Measurements from ENCODE around the gene LIME1.
"Not testable (repeated sequence)": the region's sequence is repeated elsewhere in the genome, so short reads cannot be mapped to it uniquely, and the experiment has no call there.

Gene LIME1

GRCh38 chr20:63773571-63774241 lies 37.2 kb downstream of the LIME1 start:
- Histone ChIP-seq H3K27ac (ENCODE audit: low read depth, low read length) (no peak overlapping the region), H3K36me3 (ENCODE audit: control insufficient read depth in 1 of 2, insufficient read depth in 2 of 2, low read length in 2 of 2) (no peaks in the 10 kb centered on the region), H3K9me3 (ENCODE audit: control insufficient read depth in 1 of 2, low read length in 2 of 2) (no peaks in the 10 kb centered on the region), H3K4me3 (ENCODE audit: low read depth in 1 of 2, low read length in 2 of 2) (no peak overlapping the region), H3K27me3 (ENCODE audit: control insufficient read depth in 1 of 2, insufficient read depth in 2 of 2, low read length in 2 of 2) (no peaks in the 10 kb centered on the region), H3K9ac (ENCODE audit: low read depth in 1 of 2, low read length in 2 of 2) (no peak overlapping the region), H3K4me1 (ENCODE audit: control insufficient read depth in 1 of 2, insufficient read depth in 2 of 2, low read length in 2 of 2) (no peaks in the 10 kb centered on the region)

DNA sequence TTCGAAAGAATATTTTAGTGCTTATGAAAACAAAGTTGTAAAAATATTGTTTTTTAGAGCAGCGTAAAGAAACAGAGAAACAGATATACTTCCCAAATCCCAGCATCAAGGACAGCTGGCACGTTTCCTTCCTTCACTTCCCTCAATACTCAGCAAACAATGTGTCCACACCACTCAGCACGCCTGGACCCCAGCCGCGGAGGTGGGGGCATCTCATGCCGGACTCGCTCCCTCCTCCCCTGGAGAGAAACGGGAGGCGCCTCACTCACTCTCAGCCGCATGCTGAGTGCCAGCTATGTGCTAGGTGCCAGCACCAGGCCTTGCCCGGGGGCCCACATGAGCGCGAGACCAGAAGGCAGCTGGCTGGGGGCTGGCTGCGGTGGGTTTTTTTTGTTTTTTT lies 37.8 kb downstream of the LIME1 start:
- Histone ChIP-seq H3K27me3 (ENCODE audit: control insufficient read depth in 1 of 2, insufficient read depth in 2 of 2, low read length in 2 of 2) (no peaks in the 10 kb centered on the region), H3K4me1 (ENCODE audit: control insufficient read depth in 1 of 2, insufficient read depth in 2 of 2, low read length in 2 of 2) (no peaks in the 10 kb centered on the region), H3K4me3 (ENCODE audit: low read depth in 1 of 2, low read length in 2 of 2) (no peak overlapping the region)

GRCh38 chr20:63775096-63775978 lies 38.9 kb downstream of the LIME1 start:
- H3K4me1 ChIP-seq (ENCODE audit: control insufficient read depth in 1 of 2, insufficient read depth in 2 of 2, low read length in 2 of 2), result no peaks in the 10 kb centered on the region
- H3K27me3 ChIP-seq (ENCODE audit: control insufficient read depth in 1 of 2, insufficient read depth in 2 of 2, low read length in 2 of 2), result no peaks in the 10 kb centered on the region
- no peaks in the 10 kb centered on the region for H3K36me3 ChIP-seq (ENCODE audit: control insufficient read depth in 1 of 2, insufficient read depth in 2 of 2, low read length in 2 of 2)
- H3K9ac ChIP-seq (ENCODE audit: low read depth in 1 of 2, low read length in 2 of 2), result no peak overlapping the region
- H3K27ac ChIP-seq (ENCODE audit: low read depth, low read length), result no peak overlapping the region
- H3K9me3 ChIP-seq (ENCODE audit: control insufficient read depth in 1 of 2, low read length in 2 of 2), result no peaks in the 10 kb centered on the region
- no peak overlapping the region for H3K4me3 ChIP-seq (ENCODE audit: low read depth in 1 of 2, low read length in 2 of 2)

More for the DNA sequence above, 37.8 kb downstream of the LIME1 start:
- no peak overlapping the region for H3K9ac ChIP-seq (ENCODE audit: low read depth in 1 of 2, low read length in 2 of 2)
- no peaks in the 10 kb centered on the region for H3K9me3 ChIP-seq (ENCODE audit: control insufficient read depth in 1 of 2, low read length in 2 of 2)
- H3K36me3 ChIP-seq (ENCODE audit: control insufficient read depth in 1 of 2, insufficient read depth in 2 of 2, low read length in 2 of 2), result no peaks in the 10 kb centered on the region
- H3K27ac ChIP-seq (ENCODE audit: low read depth, low read length), result no peak overlapping the region

- H3K9ac ChIP-seq (ENCODE audit: low read depth in 1 of 2, low read length in 2 of 2); H3K4me1 ChIP-seq (ENCODE audit: control insufficient read depth in 1 of 2, insufficient read depth in 2 of 2, low read length in 2 of 2): not testable (repeated sequence)
Observed at GRCh38 chr20:63776875-63777274, 40.4 kb downstream of the LIME1 start.

GRCh38 chr20:63777614-63778013 lies 41.1 kb downstream of the LIME1 start:
- no peak overlapping the region for H3K4me3 ChIP-seq (ENCODE audit: low read depth in 1 of 2, low read length in 2 of 2)
- no peak overlapping the region for H3K27ac ChIP-seq (ENCODE audit: low read depth, low read length)
- no peaks in the 10 kb centered on the region for H3K27me3 ChIP-seq (ENCODE audit: control insufficient read depth in 1 of 2, insufficient read depth in 2 of 2, low read length in 2 of 2)
- no peak overlapping the region for H3K9ac ChIP-seq (ENCODE audit: low read depth in 1 of 2, low read length in 2 of 2)
- no peaks in the 10 kb centered on the region for H3K4me1 ChIP-seq (ENCODE audit: control insufficient read depth in 1 of 2, insufficient read depth in 2 of 2, low read length in 2 of 2)
- H3K9me3 ChIP-seq (ENCODE audit: control insufficient read depth in 1 of 2, low read length in 2 of 2), result no peaks in the 10 kb centered on the region
- H3K36me3 ChIP-seq (ENCODE audit: control insufficient read depth in 1 of 2, insufficient read depth in 2 of 2, low read length in 2 of 2), result no peaks in the 10 kb centered on the region

More at GRCh38 chr20:63776875-63777274, 40.4 kb downstream of the LIME1 start:
- H3K36me3 ChIP-seq (ENCODE audit: control insufficient read depth in 1 of 2, insufficient read depth in 2 of 2, low read length in 2 of 2); H3K9me3 ChIP-seq (ENCODE audit: control insufficient read depth in 1 of 2, low read length in 2 of 2); H3K27me3 ChIP-seq (ENCODE audit: control insufficient read depth in 1 of 2, insufficient read depth in 2 of 2, low read length in 2 of 2); H3K27ac ChIP-seq (ENCODE audit: low read depth, low read length); H3K4me3 ChIP-seq (ENCODE audit: low read depth in 1 of 2, low read length in 2 of 2): not testable (repeated sequence)

DNA sequence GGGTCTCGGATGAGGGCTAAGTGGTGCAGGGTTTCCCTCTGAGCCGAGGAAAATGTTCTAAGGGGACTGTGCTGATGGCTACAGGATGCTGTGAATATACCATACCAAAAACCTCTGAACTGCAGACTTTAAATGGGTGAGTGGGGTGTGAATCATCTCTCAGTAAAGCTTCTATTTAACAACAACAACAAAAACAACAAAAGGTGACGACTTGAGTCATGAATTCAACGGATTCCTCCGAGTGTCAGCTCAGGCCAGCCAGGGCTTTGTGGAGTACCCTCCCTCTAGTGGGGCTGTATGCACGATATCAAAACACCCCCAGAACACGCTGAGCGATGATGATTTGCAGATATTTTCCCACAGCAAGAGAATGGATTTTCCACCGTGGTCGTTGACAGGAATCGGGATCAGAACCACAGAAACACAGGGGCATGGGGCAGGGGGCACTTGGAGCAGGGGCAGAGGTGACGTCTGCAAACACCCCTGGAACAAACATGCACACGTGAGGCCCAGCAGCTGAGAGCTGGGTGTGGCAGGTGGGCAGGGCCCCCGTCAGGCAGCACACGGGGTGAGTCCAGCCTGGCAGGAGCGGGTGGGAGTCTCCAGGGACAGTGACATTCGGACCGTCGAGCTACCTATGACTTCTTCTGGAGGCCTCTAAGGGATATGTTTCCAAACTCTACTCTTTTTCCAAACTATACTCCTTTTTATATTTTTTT lies 41.7 kb downstream of the LIME1 start:
- no peaks in the 10 kb centered on the region for H3K27me3 ChIP-seq (ENCODE audit: control insufficient read depth in 1 of 2, insufficient read depth in 2 of 2, low read length in 2 of 2)

GRCh38 chr20:63778857-63779256 lies 42.4 kb downstream of the LIME1 start:
- Histone ChIP-seq H3K36me3 (ENCODE audit: control insufficient read depth in 1 of 2, insufficient read depth in 2 of 2, low read length in 2 of 2) (no peaks in the 10 kb centered on the region), H3K9me3 (ENCODE audit: control insufficient read depth in 1 of 2, low read length in 2 of 2) (no peaks in the 10 kb centered on the region), H3K4me1 (ENCODE audit: control insufficient read depth in 1 of 2, insufficient read depth in 2 of 2, low read length in 2 of 2) (no peaks in the 10 kb centered on the region), H3K27me3 (ENCODE audit: control insufficient read depth in 1 of 2, insufficient read depth in 2 of 2, low read length in 2 of 2) (no peaks in the 10 kb centered on the region), H3K4me3 (ENCODE audit: low read depth in 1 of 2, low read length in 2 of 2) (no peak overlapping the region), H3K9ac (ENCODE audit: low read depth in 1 of 2, low read length in 2 of 2) (no peak overlapping the region), H3K27ac (ENCODE audit: low read depth, low read length) (no peak overlapping the region)

More for the DNA sequence above, 41.7 kb downstream of the LIME1 start:
- no peak overlapping the region for H3K4me3 ChIP-seq (ENCODE audit: low read depth in 1 of 2, low read length in 2 of 2)
- H3K36me3 ChIP-seq (ENCODE audit: control insufficient read depth in 1 of 2, insufficient read depth in 2 of 2, low read length in 2 of 2), result no peaks in the 10 kb centered on the region
- no peaks in the 10 kb centered on the region for H3K4me1 ChIP-seq (ENCODE audit: control insufficient read depth in 1 of 2, insufficient read depth in 2 of 2, low read length in 2 of 2)
- no peaks in the 10 kb centered on the region for H3K9me3 ChIP-seq (ENCODE audit: control insufficient read depth in 1 of 2, low read length in 2 of 2)
- no peak overlapping the region for H3K27ac ChIP-seq (ENCODE audit: low read depth, low read length)
- no peak overlapping the region for H3K9ac ChIP-seq (ENCODE audit: low read depth in 1 of 2, low read length in 2 of 2)

DNA sequence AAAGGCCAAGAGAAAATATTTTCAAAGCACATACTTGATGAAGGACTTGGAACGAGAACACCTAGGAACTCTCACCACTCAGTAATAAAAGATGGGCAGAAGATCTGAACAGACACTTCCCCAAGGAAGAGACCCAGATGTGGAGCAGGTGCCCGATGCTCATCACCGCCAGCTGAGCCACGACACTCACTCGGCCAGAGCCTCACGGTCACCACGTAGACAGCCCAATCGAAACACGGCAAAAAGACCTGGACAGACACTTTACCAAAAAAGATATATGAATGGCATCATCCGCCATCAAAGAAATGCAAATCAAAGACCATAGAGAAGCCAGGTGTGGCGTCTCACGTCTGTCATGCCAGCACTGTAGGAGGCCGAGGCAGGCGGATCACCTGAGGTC lies 44.7 kb downstream of the LIME1 start:
- no peaks in the 10 kb centered on the region for H3K4me1 ChIP-seq (ENCODE audit: control insufficient read depth in 1 of 2, insufficient read depth in 2 of 2, low read length in 2 of 2)
- H3K27me3 ChIP-seq (ENCODE audit: control insufficient read depth in 1 of 2, insufficient read depth in 2 of 2, low read length in 2 of 2), result no peaks in the 10 kb centered on the region
- no peaks in the 10 kb centered on the region for H3K36me3 ChIP-seq (ENCODE audit: control insufficient read depth in 1 of 2, insufficient read depth in 2 of 2, low read length in 2 of 2)
- H3K9ac ChIP-seq (ENCODE audit: low read depth in 1 of 2, low read length in 2 of 2), result no peak overlapping the region
- H3K4me3 ChIP-seq (ENCODE audit: low read depth in 1 of 2, low read length in 2 of 2), result no peak overlapping the region
- H3K9me3 ChIP-seq (ENCODE audit: control insufficient read depth in 1 of 2, low read length in 2 of 2), result no peaks in the 10 kb centered on the region
- no peak overlapping the region for H3K27ac ChIP-seq (ENCODE audit: low read depth, low read length)

DNA sequence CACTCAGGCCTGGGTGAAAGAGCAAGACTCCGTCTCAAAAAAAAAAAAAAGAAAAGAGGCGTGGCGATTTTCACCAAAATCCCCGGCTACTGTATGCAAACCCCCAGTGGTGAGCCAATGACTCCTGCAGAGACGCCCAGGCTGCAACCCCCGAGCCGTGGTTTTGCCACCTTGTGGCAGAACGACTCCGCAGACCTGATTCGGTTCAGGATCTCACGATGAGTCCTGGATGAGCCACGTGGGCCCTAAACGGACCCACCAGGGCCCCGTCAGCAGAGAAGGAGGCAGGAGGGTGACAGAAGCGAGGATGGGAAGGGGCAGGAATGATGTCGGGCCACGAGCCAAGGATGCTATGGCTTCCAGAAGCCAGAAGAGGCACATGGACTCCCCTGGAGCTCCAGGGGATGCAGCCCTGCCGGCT lies 45.6 kb downstream of the LIME1 start:
- Histone ChIP-seq H3K36me3 (ENCODE audit: control insufficient read depth in 1 of 2, insufficient read depth in 2 of 2, low read length in 2 of 2) (no peaks in the 10 kb centered on the region), H3K9ac (ENCODE audit: low read depth in 1 of 2, low read length in 2 of 2) (no peak overlapping the region), H3K27me3 (ENCODE audit: control insufficient read depth in 1 of 2, insufficient read depth in 2 of 2, low read length in 2 of 2) (no peaks in the 10 kb centered on the region), H3K9me3 (ENCODE audit: control insufficient read depth in 1 of 2, low read length in 2 of 2) (no peaks in the 10 kb centered on the region), H3K4me1 (ENCODE audit: control insufficient read depth in 1 of 2, insufficient read depth in 2 of 2, low read length in 2 of 2) (no peaks in the 10 kb centered on the region), H3K27ac (ENCODE audit: low read depth, low read length) (no peak overlapping the region), H3K4me3 (ENCODE audit: low read depth in 1 of 2, low read length in 2 of 2) (no peak overlapping the region)

DNA sequence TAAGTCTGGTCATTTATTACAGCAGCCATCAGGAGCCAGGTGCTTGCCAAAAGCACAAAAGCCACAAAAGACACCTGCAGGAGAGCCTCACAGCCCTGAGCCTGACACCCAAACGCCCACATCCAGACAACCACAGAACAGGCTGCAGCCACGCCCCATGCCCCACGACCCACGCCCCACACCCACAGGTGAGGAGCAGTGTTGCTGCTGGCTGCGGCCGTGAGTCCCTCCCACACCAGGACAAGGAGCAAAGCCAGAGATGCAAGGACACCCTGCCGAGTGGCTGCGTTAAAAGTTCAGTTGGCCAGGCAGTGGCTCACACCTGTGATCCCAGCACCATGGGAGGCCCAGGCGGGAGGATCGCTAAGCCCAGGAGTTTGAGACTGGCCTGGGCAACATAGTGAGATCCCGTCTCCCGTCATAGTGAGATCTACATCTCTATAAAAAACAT lies 46.1 kb downstream of the LIME1 start:
- no peaks in the 10 kb centered on the region for H3K4me1 ChIP-seq (ENCODE audit: control insufficient read depth in 1 of 2, insufficient read depth in 2 of 2, low read length in 2 of 2)
- no peaks in the 10 kb centered on the region for H3K9me3 ChIP-seq (ENCODE audit: control insufficient read depth in 1 of 2, low read length in 2 of 2)
- H3K4me3 ChIP-seq (ENCODE audit: low read depth in 1 of 2, low read length in 2 of 2), result no peak overlapping the region
- no peaks in the 10 kb centered on the region for H3K36me3 ChIP-seq (ENCODE audit: control insufficient read depth in 1 of 2, insufficient read depth in 2 of 2, low read length in 2 of 2)
- no peak overlapping the region for H3K9ac ChIP-seq (ENCODE audit: low read depth in 1 of 2, low read length in 2 of 2)
- H3K27me3 ChIP-seq (ENCODE audit: control insufficient read depth in 1 of 2, insufficient read depth in 2 of 2, low read length in 2 of 2), result no peaks in the 10 kb centered on the region
- H3K27ac ChIP-seq (ENCODE audit: low read depth, low read length), result no peak overlapping the region
